HL-60 (cell line): ENCODE results near the gene UBE2V1.

Source experiments
- GABPA ChIP-seq: IDR thresholded peaks from 2 replicates; pipeline ENCODE4 v1.6.1; 2012; ENCODE audit warnings: low read depth
- TF ChIP-seq, protein P1 (sequence below): IDR thresholded peaks from one replicate; pipeline ENCODE4 v1.5.1; 2011; ENCODE audit warnings: low read length, control low read depth, inconsistent platforms; ENCODE audit not compliant: insufficient read depth

DNA sequence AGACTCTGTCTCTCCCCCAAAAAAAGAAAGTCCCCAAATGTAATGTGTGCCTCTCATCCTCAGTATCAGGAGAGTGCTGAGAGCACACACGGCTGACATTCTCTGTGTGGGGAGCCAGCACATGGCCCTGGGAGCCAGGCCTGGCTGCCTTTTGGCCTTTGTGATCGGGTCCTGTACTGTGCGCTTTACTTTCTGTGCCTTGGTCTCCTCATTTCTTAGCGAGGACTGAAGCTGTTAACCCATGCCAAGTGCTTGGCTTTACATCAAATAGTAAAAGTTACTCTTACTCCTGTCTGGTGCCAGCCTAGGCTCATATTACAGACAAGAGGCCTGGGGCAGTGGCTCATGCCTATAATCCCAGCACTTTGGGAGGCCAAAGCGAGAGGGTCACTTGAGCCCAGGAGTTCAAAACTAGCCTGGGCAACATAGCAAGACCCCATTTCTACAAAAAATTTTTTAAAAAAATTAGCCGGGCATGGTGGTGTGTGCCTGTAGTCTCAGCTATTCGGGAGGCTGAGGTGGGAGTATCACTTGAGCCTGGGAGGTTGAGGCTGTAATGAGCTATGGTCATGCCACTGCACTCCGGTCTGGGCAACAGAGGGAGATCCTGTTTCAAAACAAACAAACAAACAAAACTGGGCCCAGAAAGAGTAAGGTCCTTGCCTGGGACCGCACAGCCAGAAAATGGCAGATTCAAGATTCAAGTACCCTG, 79.8 kb downstream of the UBE2V1 start:
- TF ChIP-seq, protein P1, sequence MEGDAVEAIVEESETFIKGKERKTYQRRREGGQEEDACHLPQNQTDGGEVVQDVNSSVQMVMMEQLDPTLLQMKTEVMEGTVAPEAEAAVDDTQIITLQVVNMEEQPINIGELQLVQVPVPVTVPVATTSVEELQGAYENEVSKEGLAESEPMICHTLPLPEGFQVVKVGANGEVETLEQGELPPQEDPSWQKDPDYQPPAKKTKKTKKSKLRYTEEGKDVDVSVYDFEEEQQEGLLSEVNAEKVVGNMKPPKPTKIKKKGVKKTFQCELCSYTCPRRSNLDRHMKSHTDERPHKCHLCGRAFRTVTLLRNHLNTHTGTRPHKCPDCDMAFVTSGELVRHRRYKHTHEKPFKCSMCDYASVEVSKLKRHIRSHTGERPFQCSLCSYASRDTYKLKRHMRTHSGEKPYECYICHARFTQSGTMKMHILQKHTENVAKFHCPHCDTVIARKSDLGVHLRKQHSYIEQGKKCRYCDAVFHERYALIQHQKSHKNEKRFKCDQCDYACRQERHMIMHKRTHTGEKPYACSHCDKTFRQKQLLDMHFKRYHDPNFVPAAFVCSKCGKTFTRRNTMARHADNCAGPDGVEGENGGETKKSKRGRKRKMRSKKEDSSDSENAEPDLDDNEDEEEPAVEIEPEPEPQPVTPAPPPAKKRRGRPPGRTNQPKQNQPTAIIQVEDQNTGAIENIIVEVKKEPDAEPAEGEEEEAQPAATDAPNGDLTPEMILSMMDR, result no peak
- TF ChIP-seq GABPA, result no peak
